Measurements from ENCODE around the gene CYB561D1. TPM values are rescaled to one million over a fixed set of nuclear protein-coding genes. Genes with fewer than 3 reads are reported as not detected.
A peak's percentile ranks its signal among the peaks of the same experiment; 100 is the strongest.

Gene CYB561D1
- total RNA-seq, 2 experiments from 2014 or later = 7.1 to 8.7 TPM

DNA sequence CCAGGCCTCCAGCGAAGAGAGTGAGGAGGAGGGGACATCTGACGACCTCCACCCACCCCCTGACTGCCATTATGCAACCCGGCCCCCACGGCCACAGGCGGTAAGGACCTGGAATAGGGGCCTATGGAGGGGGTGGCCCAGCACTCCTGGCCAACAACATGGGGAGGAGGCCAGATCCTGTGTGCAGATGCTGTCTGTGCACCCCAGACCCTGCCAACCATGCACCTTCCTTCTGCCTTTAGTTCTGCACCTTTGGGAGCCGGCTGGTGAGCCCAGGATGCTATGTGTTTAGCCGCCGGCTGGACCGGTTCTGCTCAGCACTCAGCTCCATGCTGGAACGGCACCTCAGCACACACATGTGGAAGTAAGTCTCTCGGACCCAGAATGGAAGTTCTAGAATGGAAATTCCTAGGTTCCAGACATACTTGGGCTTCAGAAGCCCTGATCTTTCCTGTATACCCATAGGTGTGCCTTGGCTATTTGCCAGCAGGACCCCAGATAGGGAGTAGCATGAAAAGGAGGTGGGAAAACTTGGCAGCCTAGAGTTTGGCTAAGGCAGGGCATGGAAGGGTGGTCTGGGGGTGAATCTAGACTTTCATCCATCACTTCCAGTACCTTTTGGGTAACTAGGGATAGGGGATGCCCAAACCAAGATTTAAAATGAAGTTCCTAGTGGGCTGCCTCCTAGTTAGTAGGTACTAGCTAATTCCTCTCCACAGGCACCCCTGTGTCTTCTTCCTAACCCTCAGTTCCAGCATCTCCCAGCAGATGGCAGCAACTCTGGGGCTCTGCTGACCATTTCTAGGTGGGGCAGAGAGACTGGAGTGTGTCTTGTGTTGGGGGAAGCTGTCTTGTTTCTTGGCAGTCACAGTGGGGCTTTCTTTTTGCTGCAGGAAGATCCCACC lies 3.6 kb upstream of the CYB561D1 start:
- H3K9me3 Mint-ChIP-seq (ENCODE audit: low read depth) = no peaks in the 10 kb centered on the region
- intact Hi-C loops (cut with DNase I, micrococcal nuclease) = loop anchor here (5.0 kb wide), 3 partner anchors 57 to 542 kb away; partner anchors contain the start of genes GNAI3 (in 1 of the 2), PSRC1 (in 1 of the 2) and STRIP1 (in 1 of the 2)
- no peak overlapping the region for H3K27ac Mint-ChIP-seq
- no peak overlapping the region for H3K4me3 Mint-ChIP-seq
- peaks cover 15% of the 10 kb centered on the region for H3K36me3 Mint-ChIP-seq (ENCODE audit: low read depth)
- DNase-seq = peak; percentile 81
- H3K27me3 Mint-ChIP-seq = no peaks in the 10 kb centered on the region
- ChIA-PET CTCF (interaction anchor here (0.6 to 26.9 kb wide), 17 partner anchors 8 to 974 kb away, joined by 3 to 864 read pairs (median 4); partner anchors contain the start of genes AMIGO1, GPR61 and PSMA5), POLR2A (interaction anchor here (1.2 kb wide), 1 partner anchor 39 kb away, joined by 4 read pairs; no protein-coding TSS in a partner anchor)
- peaks cover 26% of the 10 kb centered on the region for H3K4me1 Mint-ChIP-seq
- ATAC-seq = peak; percentile 27

DNA sequence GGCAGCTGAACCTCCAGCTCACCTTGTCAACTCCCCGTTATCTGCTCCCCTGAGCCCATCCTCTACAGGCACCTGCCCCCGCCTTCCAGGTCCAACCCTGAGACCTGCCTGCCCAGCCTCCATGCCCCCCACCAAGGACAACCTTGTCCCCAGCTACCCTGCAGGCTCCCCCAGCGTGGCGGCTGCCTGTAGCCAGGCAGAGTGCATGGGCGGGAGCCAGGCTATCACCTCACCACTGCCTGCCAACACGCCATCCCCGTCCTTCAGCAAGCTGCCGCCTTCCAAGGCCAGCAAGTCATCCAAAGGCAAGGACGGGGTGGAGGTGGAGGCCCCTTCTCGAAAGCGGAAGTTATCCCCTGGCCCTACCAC lies 3.0 kb upstream of the CYB561D1 start:
- intact Hi-C loops (cut with DNase I, micrococcal nuclease) = loop anchor here (5.0 kb wide), 3 partner anchors 56 to 541 kb away; partner anchors contain the start of genes GNAI3 (in 1 of the 2), PSRC1 (in 1 of the 2) and STRIP1 (in 1 of the 2)
- Mint-ChIP-seq H3K4me3 (no peak overlapping the region), H3K36me3 (ENCODE audit: low read depth) (peaks cover 17% of the 10 kb centered on the region), H3K27me3 (no peaks in the 10 kb centered on the region), H3K4me1 (peaks cover 29% of the 10 kb centered on the region), H3K9me3 (ENCODE audit: low read depth) (no peaks in the 10 kb centered on the region), H3K27ac (no peak overlapping the region)
- ChIA-PET CTCF (interaction anchor here (0.7 to 26.9 kb wide), 12 partner anchors 8 to 286 kb away, joined by 3 to 864 read pairs (median 5); partner anchors contain the start of genes AMIGO1, GPR61 and PSMA5), POLR2A (interaction anchor here (0.7 kb wide), 1 partner anchor 57 kb away, joined by 4 read pairs; no protein-coding TSS in a partner anchor)
- no peak for ATAC-seq
- DNase-seq = no peak

DNA sequence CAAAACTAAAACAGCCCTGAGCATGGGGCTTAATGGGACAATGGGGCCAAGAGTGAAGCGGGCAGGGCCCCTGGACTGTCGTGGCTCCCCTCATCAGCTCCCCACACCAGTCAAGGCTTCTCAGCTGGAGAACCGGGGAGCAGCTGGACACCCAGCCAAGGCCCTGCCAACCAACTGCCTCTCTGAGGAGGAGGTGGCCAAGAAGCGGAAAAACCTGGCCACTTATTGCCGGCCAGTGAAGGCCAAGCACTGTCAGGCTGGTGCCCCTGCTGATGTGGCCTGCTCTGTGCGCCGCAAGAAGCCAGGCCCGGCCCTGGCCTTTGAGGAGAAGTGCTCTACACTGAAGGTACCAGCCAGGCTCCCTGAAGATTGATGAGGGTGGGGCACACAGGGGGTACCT lies 2.5 kb upstream of the CYB561D1 start:
- Mint-ChIP-seq H3K27me3 (no peaks in the 10 kb centered on the region), H3K4me1 (peaks cover 31% of the 10 kb centered on the region), H3K4me3 (no peak overlapping the region), H3K36me3 (ENCODE audit: low read depth) (peaks cover 17% of the 10 kb centered on the region), H3K9me3 (ENCODE audit: low read depth) (no peaks in the 10 kb centered on the region), H3K27ac (no peak overlapping the region)
- DNase-seq = no peak
- ATAC-seq = no peak
- intact Hi-C loops (cut with DNase I, micrococcal nuclease) = loop anchor here (5.0 kb wide), 3 partner anchors 56 to 541 kb away; partner anchors contain the start of genes GNAI3 (in 1 of the 2), PSRC1 (in 1 of the 2) and STRIP1 (in 1 of the 2)
- POLR2A ChIA-PET = interaction anchor here (0.7 kb wide), 1 partner anchor 57 kb away, joined by 4 read pairs; no protein-coding TSS in a partner anchor
- CTCF ChIA-PET = interaction anchor here (0.7 to 26.9 kb wide), 12 partner anchors 8 to 287 kb away, joined by 3 to 864 read pairs (median 5); partner anchors contain the start of genes AMIGO1, GPR61 and PSMA5

DNA sequence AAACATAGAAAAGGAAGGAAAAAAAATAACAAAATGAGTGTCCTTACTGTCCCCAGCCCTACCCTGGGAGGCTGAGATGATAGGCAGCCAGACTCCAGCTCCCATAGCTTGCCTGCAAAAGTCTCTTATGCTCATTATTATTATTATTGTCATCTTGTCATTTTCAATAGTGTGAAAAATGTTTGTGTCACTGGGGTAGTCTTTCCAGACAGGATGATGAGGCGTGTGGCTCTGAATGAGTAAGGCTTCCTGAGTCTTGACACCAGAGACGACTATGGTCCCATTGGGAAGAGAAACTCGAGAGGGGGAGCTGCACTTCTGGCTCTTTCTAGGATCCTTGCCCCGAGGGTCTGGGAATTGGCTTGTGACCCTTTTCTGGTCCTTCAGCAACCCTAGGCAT lies 1.1 kb upstream of the CYB561D1 start:
- Mint-ChIP-seq H3K27ac (no peak overlapping the region), H3K9me3 (ENCODE audit: low read depth) (no peaks in the 10 kb centered on the region), H3K36me3 (ENCODE audit: low read depth) (peaks cover 12% of the 10 kb centered on the region), H3K4me1 (peaks cover 35% of the 10 kb centered on the region), H3K4me3 (no peak overlapping the region), H3K27me3 (no peaks in the 10 kb centered on the region)
- no peak for ATAC-seq
- intact Hi-C loops (cut with DNase I, micrococcal nuclease) = loop anchor here (5.0 kb wide), 3 partner anchors 55 to 540 kb away; partner anchors contain the start of genes GNAI3 (in 1 of the 2), PSRC1 (in 1 of the 2) and STRIP1 (in 1 of the 2)
- DNase-seq = no peak
- CTCF ChIA-PET = interaction anchor here (0.6 to 26.9 kb wide), 16 partner anchors 10 to 278 kb away, joined by 3 to 864 read pairs (median 4); partner anchors contain the start of genes AMIGO1, ATXN7L2, GNAI3 and GPR61
- POLR2A ChIA-PET = interaction anchor here (1.8 kb wide), 1 partner anchor 9 kb away, joined by 4 read pairs; the partner anchor contains the start of gene ATXN7L2

DNA sequence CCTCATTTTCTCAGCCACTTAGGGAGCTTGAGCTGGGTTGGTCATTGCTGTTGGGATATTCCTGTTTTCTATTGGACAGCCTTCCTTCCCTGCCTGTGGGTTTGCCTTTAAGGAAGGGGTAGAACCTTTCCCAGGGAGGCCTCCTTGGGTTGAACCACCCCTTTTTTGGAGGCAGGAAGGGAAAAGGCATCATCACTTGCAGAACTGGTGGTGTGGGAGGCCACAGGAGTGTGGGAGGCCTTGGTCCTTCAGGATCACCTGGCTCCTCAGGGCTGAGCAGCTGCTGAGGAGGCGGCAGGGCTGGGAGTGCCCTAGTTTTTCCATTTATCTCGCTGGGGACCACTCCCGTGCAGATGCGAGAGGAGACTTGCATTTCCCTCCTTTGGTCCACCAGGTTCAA lies 667 bp upstream of the CYB561D1 start:
- POLR2A ChIA-PET = interaction anchor here (1.0 to 1.8 kb wide), 2 partner anchors 9 to 38 kb away, joined by 3 to 4 read pairs; partner anchors contain the start of gene ATXN7L2
- DNase-seq (no peak), ATAC-seq (no peak)
- H3K36me3 Mint-ChIP-seq (ENCODE audit: low read depth) = peaks cover 12% of the 10 kb centered on the region
- H3K4me1 Mint-ChIP-seq = peaks cover 39% of the 10 kb centered on the region
- H3K4me3 Mint-ChIP-seq = peak overlapping the region; percentile 98
- no peaks in the 10 kb centered on the region for H3K27me3 Mint-ChIP-seq
- CTCF ChIA-PET = interaction anchor here (0.6 to 26.9 kb wide), 19 partner anchors 8 to 278 kb away, joined by 3 to 864 read pairs (median 4); partner anchors contain the start of genes AMIGO1, ATXN7L2, GNAI3 and GPR61
- no peak overlapping the region for H3K27ac Mint-ChIP-seq
- intact Hi-C loops (cut with DNase I, micrococcal nuclease) = loop anchor here (5.0 kb wide), 3 partner anchors 54 to 539 kb away; partner anchors contain the start of genes GNAI3 (in 1 of the 2), PSRC1 (in 1 of the 2) and STRIP1 (in 1 of the 2)
- no peaks in the 10 kb centered on the region for H3K9me3 Mint-ChIP-seq (ENCODE audit: low read depth)

DNA sequence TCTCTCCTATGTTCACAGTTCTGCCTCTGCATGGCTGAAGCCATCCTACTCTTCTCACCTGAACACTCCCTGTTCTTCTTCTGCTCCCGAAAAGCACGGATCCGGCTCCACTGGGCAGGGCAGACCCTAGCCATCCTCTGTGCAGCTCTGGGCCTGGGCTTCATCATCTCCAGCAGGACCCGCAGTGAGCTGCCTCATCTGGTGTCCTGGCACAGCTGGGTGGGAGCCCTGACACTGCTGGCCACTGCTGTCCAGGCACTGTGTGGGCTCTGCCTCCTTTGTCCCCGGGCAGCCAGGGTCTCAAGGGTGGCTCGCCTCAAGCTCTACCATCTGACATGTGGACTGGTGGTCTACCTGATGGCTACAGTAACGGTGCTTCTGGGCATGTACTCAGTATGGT lies 1.8 kb downstream of the CYB561D1 start:
- Mint-ChIP-seq H3K4me1 (peaks cover 62% of the 10 kb centered on the region), H3K4me3 (peak overlapping the region; percentile 98), H3K27ac (no peak overlapping the region), H3K9me3 (ENCODE audit: low read depth) (no peaks in the 10 kb centered on the region), H3K27me3 (no peaks in the 10 kb centered on the region), H3K36me3 (ENCODE audit: low read depth) (peaks cover 12% of the 10 kb centered on the region)
- DNase-seq (no peak), ATAC-seq (no peak)
- intact Hi-C loops (cut with DNase I, micrococcal nuclease) = loop anchor here in 1 of 2 experiments (2.0 kb wide), 2 partner anchors 283 to 489 kb away; partner anchors contain the start of genes AHCYL1 and SARS1
- CTCF ChIA-PET = interaction anchor here (1.4 to 26.9 kb wide), 4 partner anchors 13 to 295 kb away, joined by 6 to 864 read pairs (median 180); partner anchors contain the start of genes AMIGO1 and GPR61
- POLR2A ChIA-PET = no interaction called here

DNA sequence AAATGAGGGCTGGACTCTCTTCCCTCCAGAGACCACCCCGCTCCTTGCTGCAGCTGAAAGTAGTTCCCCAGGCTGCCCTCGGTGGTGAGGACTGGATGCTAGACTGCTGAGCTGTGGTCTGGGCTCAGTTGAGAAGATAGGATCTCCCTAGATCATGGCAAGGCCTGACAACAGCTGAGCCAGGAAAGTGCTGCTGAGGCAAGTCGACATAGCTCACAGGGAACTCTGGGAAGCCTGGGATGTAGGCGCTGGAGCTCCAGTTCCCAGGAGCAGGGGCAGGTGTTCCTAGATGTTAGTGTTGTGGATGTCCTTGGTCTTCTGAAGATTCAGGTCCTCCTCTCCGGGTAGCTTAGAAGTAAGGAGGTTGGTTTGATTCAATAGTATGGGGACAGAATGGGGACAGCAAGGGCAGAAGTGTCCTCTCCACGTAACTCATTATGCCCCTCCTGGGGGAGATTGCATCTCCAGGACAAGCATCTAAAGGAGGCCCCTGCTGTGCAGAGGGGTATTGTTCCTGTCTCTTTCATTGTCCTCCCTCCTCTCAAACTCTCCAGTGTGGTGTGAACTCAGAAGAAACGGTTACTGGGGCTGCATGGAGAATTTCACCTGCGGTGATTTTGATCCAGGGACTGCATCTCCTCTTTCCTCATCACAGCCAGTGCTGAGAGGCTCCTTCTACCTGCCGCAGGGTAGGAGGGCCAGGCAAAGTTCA lies 3.7 kb downstream of the CYB561D1 start:
- intact Hi-C loops (cut with DNase I, micrococcal nuclease) = loop anchor here (1.0 kb wide), 1 partner anchor 35 kb away; no protein-coding TSS in a partner anchor
- Mint-ChIP-seq H3K27me3 (no peaks in the 10 kb centered on the region), H3K9me3 (ENCODE audit: low read depth) (no peaks in the 10 kb centered on the region), H3K4me1 (peaks cover 81% of the 10 kb centered on the region), H3K36me3 (ENCODE audit: low read depth) (peaks cover 8% of the 10 kb centered on the region), H3K27ac (peak overlapping the region; percentile 56), H3K4me3 (no peak overlapping the region)
- CTCF ChIA-PET = interaction anchor here (0.5 to 26.9 kb wide), 14 partner anchors 12 to 304 kb away, joined by 3 to 864 read pairs (median 4); partner anchors contain the start of genes AMIGO1, ATXN7L2, GNAI3 and GPR61
- no peak for DNase-seq
- ATAC-seq = no peak
- POLR2A ChIA-PET = interaction anchor here (0.5 to 2.0 kb wide), 8 partner anchors 11 to 583 kb away, joined by 3 to 7 read pairs (median 4); partner anchors contain the start of gene AMIGO1

DNA sequence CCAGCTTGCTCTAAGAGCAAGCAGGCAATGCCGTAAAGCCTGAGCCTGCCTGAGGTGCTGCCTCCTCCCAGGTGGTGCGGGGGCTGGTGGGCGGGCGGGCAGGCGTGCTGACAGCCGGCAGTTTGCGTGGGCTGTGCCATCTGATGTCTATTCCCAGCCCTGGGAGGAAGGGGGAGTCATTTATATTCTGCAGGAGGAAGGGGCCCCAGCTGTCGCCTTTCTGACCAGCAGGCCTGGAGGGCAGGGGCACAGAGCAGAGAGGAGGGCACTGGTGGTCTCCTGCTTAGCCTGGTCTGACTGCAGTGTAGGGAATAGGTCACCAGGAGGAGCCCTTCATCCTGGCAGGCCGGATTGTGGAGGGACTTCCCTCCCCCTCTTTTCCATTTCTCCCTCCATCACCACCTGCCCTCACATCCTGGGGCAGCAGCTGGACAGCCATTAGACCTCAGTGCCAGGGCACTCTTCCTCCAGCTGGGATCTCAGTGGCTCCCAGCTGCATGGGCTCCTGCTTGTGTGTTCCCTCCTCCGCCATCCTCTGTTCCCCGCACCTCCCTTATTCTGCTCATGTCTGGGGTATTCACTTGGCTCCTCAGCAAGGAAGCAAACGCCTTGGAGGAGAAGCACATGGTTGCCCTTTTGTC lies 4.4 kb downstream of the CYB561D1 start:
- ChIA-PET POLR2A (interaction anchor here (0.6 to 2.0 kb wide), 4 partner anchors 11 to 84 kb away, joined by 3 to 9 read pairs (median 5); partner anchors contain the start of gene AMIGO1), CTCF (interaction anchor here (0.7 to 26.9 kb wide), 12 partner anchors 8 to 218 kb away, joined by 3 to 864 read pairs (median 5); partner anchors contain the start of genes AMIGO1, ATXN7L2, GNAI3 and GPR61)
- no peaks in the 10 kb centered on the region for H3K27me3 Mint-ChIP-seq
- H3K27ac Mint-ChIP-seq = peak overlapping the region; percentile 56
- ATAC-seq (no peak), DNase-seq (peak; percentile 56)
- peaks cover 8% of the 10 kb centered on the region for H3K36me3 Mint-ChIP-seq (ENCODE audit: low read depth)
- peaks cover 81% of the 10 kb centered on the region for H3K4me1 Mint-ChIP-seq
- no peak overlapping the region for H3K4me3 Mint-ChIP-seq
- H3K9me3 Mint-ChIP-seq (ENCODE audit: low read depth) = no peaks in the 10 kb centered on the region
- intact Hi-C loops (cut with DNase I, micrococcal nuclease) = loop anchor here (1.0 kb wide), 1 partner anchor 34 kb away; no protein-coding TSS in a partner anchor

DNA sequence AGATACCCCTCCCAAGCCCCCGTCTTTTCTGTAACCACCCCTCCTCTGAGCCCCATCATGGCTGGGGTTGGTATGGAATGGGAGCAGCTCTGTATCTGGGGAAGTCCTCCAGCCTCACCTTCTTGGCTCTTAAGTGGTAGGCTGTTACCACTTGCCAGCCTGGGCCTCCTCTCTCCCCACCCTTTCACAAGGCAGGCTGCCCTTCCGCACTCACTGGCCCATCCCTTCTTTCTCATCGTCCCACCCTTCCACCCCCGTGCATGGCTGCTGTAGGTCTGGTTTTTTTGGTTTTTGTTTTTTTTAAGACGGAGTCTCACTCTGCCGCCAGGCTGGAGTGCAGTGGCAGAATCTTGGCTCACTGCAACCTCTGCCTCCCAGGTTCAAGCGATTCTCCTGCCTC lies 5.2 kb downstream of the CYB561D1 start:
- H3K4me1 Mint-ChIP-seq = peaks cover 84% of the 10 kb centered on the region
- no peak for ATAC-seq
- H3K27me3 Mint-ChIP-seq = no peaks in the 10 kb centered on the region
- H3K9me3 Mint-ChIP-seq (ENCODE audit: low read depth) = no peaks in the 10 kb centered on the region
- no peak overlapping the region for H3K4me3 Mint-ChIP-seq
- POLR2A ChIA-PET = interaction anchor here (0.6 to 1.4 kb wide), 2 partner anchors 10 to 17 kb away, joined by 3 to 9 read pairs; partner anchors contain the start of gene AMIGO1
- intact Hi-C loops (cut with DNase I, micrococcal nuclease) = no loop called here
- CTCF ChIA-PET = interaction anchor here (0.7 to 26.9 kb wide), 12 partner anchors 9 to 219 kb away, joined by 3 to 864 read pairs (median 5); partner anchors contain the start of genes AMIGO1, ATXN7L2, GNAI3 and GPR61
- peak overlapping the region; percentile 66 for H3K27ac Mint-ChIP-seq
- peaks cover 8% of the 10 kb centered on the region for H3K36me3 Mint-ChIP-seq (ENCODE audit: low read depth)
- no peak for DNase-seq

Measured in activated CD4-positive, alpha-beta T cell treated with anti-CD3 and anti-CD28 coated beads for 36 hours (primary cell).